Measurements from ENCODE around the gene SAFB.

Gene SAFB

DNA sequence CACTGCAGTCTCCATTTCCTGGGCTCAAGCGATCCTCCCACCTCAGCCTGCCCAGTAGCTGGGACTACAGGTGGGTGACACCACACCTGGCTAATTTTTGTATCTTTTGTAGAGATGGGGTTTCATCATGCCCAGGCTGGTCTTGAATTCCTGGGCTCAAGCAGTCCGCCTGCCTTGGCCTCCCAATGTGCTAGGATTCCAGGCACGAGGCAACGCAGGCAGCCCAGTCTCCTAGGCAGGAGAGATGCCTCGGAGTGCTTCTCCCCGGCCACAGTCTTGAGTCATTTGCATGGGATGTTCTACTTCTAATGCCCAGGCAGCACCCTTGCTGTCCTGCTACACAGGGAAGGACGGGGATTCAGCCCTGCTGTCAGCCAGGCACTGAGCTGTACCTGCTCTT is 48.7 kb downstream of the SAFB start:
- no peak for DNase-seq

- DNase-seq: no peak
These were observed 50.0 kb downstream of the SAFB start for GRCh38 chr19:5672708-5673459.

DNA sequence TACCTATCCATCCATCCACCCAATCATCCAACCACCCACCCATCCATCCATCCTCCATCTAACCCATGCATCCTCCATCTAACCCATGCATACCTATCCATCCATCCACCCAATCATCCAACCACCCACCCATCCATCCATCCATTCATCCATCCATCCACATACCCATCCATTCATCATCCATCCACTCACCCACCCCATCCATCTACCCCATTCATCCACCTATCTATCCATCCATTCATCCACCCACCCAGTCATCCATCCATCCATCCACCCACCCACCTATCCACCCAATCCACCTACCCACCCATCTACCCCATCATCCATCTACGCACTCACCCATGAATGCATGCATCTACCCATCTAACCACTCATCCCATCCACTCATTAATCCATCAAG is 50.9 kb downstream of the SAFB start:
- no peak for DNase-seq

GRCh38 chr19:5674714-5675113 is 51.8 kb downstream of the SAFB start:
- DNase-seq: no peak

- DNase-seq: no peak
These were observed 53.4 kb downstream of the SAFB start for GRCh38 chr19:5676105-5676771.

- DNase-seq: no peak
These were observed 53.9 kb downstream of the SAFB start for GRCh38 chr19:5676772-5677105.

- no peak for DNase-seq
These were observed 54.3 kb downstream of the SAFB start for GRCh38 chr19:5677136-5677535.

- no peak for DNase-seq
These were observed 54.7 kb downstream of the SAFB start for GRCh38 chr19:5677580-5677979.

DNA sequence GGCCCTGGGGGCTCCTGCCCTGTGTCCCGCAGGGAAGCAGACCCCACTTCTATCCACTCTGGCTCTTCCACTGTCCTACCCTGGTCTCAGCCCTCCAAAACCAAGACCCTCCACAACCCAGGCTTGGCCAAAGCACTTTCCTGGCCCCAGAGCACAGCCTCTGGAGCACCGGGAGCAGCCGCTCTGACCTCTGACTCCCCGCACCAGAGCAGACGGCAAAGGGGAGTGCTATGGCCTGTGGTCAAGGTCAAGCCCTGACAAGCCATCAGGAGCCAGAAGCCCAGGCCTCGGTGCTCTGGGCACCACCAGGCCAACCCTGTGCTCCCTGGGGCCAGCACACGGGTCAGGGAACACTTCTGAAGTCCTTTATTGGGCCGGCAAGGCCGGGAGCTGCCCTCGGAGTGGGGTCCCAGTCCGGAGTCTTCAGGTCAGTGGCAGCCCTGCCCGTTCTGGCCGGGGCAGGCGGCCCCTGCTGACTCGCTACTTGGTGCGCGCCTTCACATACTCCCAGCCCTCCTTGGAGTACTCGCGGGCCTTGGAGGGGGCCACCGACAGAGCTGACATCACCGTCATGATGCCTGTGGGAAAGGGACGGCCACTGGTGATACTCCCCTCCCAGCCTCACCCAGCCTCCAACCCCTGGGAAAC is 55.3 kb downstream of the SAFB start:
- no peak for DNase-seq

DNA sequence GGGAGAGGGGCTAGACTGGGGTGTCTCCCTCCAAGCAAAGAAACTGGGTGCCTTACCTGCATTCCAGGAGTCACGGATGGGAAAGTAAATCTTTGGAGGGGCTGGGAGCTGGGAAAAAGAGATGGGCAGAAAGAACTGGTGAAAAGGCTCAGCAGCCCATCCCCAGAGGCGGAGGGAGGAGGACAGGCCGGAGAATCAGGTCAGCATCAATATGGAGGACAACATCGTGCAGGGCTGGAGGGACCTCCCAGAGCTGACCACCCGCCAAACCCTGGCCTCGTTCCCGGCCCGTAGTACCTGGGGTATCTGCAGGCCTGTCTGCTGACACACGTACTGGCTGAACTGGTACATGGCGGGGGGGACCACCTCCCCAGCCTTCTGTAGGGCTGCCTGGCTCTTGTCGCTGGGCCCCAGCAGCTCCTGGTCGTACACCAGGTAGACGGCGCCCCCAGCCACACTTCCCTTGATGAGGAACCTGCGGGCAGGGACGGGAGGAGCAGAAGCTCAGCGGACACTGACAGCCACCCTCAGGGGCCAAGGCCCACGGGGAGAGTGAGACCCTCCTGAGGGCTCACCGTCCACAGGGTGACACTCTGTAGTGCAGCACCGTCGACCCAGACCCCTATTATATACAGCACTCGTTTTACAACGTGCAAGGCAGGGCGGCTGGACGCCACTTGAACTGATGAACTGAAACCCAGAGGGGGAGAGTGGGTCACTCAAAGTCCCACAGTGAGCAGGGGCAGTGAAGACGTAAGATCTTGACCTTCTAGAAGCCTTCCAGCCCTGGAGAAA is 56.6 kb downstream of the SAFB start:
- DNase-seq: no peak

- no peak for DNase-seq
These were observed 57.2 kb downstream of the SAFB start for GRCh38 chr19:5680084-5680436.

DNA sequence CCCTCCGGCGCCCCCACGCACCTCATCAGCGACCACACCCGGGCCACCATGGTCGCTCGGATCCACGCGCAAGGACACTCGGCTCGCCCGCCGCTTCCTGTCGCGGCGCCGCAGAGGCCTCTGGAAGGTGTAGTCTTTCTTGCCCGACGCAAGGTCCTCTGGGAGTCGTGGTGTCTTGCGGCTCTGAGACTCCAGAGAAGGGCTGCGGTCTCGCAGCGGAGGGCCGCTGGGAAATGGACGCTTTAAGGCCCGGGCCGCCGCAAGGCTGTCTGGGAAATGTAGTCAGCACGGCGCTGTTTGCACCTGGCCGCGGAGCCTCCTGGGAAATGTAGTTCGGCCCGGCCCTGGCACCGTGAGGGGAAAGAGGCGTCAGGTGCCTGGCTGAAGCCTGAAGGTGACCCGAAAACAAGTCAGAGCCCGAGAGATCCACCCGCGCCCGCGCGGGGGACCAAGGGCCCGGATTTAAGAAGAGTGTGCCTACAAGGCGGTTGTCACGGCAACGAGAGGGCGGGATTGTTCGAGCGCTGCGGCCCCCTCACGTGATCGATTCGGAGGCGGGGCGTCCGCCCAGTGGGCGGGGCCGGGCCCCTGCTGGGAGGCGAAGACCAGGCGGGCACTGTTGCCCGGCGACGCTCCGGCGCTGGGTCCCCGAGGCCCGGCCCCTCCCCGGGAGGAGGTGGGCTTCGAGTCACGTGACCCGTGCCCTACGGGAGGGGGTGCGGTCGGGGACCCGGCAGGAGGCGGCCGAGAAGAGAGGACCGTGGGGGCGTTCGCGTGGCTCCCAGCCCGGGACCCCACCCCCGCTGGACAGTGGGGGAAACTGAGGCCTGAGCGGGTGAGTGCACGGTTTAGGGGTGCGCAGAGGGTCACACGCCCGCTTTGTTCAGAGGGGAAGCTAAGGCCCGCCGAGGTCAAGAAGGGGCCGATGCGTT is 57.8 kb downstream of the SAFB start, which contains the start of the genes HSD11B1L and MICOS13:
TSS of gene HSD11B1L (plus strand) at position 591 of the 932 bp plus-strand sequence. CDS start 3,806 bp downstream, outside the sequence.
TSS of gene MICOS13 (minus strand) at position 80 of the 932 bp plus-strand sequence. CDS start at position 50, 30 bp downstream.
- peak; percentile 95 for DNase-seq

DNA sequence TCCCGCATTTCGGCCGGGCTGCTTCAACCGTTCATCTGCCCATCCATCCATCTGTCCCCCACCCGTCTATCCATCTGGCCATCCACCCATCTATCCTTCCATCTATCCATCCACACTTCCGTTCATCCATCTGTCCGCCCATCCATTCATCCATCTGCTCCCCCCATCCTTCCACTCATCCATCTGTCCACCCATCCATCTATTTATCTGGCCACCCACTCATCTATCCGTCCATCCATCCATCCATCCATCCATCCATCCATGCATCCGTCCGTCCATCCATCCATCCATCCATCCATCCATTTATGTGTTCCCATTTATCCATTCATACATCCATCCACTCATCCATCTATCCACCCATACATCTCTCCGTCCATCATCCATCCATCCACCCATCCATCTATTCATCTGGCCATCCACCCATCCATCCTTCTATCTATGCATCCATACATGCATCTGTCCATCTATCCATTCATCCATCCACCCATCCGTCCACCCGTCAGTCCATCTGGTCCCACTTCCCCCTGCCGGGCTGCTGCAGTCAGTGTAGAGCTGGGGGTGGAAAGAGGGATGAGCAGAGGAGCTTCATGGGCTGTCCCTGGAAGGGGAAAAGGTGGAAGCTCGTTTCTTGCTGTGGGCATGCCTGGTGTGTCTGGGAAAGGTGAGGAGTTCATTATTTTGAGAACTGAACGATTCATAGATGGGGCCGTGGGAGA is 58.7 kb downstream of the SAFB start:
- DNase-seq: no peak

GRCh38 chr19:5682107-5682482 is 59.2 kb downstream of the SAFB start:
- DNase-seq: no peak

- no peak for DNase-seq
These were observed 60.4 kb downstream of the SAFB start for GRCh38 chr19:5683177-5683886.

DNA sequence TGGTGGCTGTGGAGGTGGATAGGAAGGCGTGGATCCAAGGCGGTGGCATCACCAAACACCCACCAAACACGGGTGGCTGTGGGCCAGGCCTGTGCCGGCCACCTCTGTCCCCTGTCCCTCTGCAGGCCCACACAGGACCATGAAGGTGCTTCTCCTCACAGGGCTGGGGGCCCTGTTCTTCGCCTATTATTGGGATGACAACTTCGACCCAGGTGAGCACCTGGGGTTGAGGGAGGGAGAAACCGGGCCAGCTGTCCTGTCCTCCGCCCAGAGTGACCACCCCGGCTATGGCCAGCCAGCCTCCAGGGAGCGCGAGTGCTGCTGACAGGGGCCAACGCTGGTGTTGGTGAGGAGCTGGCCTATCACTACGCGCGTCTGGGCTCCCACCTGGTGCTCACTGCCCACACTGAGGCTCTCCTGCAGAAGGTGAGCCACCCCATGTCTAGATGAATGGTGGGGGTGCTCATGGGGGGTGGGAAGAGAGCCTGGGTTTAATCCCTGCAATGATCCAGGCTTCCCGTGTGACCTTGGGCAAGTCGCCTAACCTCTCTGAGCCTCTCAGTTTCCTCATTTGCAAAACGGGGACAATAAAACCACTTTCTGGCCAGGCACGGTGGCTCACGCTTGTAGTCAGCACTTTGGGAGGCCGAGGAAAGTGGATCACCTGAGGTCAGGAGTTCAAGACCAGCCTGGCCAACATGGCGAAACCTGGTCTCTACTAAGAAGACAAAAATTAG is 62.0 kb downstream of the SAFB start:
- no peak for DNase-seq

DNA sequence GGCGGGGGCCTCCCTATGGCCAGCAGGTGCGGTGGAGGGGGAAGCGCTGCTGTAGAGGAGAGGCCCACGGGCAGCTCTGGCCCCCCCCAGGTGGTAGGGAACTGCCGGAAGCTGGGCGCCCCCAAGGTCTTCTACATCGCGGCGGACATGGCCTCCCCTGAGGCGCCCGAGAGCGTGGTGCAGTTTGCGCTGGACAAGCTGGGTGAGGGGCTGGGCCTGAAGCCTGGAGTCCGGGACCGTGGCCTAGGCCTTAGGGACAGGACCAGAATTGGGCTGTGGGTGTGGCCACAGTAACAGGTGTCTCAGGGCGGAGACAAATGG is 63.4 kb downstream of the SAFB start:
- DNase-seq: no peak

- peak; percentile 86 for DNase-seq
These were observed 63.9 kb downstream of the SAFB start for GRCh38 chr19:5686647-5687359.

Measured in activated gamma-delta T cell (primary cell).